Sigmoid colon (tissue), 7 donors: ENCODE measurements around the gene TOP2A. TPM values are rescaled to one million over a fixed set of nuclear protein-coding genes. Genes with fewer than 3 reads are reported as not detected.
A peak's percentile ranks its signal among the peaks of the same experiment; 100 is the strongest.

Experiments used
- DNase-seq: peaks from one replicate; pipeline ENCODE4 v3.0.0-alpha.2; 2019
- H3K27ac ChIP-seq, 4 donors: fragments of 200-600 bp; sonication (generic); one replicate each; pipeline ENCODE4 v1.5.1; 2016 to 2019; ENCODE audit warnings: mild to moderate bottlenecking in 1 of 4
- H3K27me3 ChIP-seq, 3 donors: fragments of 200-600 bp; sonication (generic); one replicate each; pipeline ENCODE4 v1.5.1; 2019; ENCODE audit warnings: mild to moderate bottlenecking in 1 of 3
- H3K36me3 ChIP-seq, 4 donors: fragments of 200-600 bp; sonication (generic); one replicate each; pipeline ENCODE4 v1.5.1; 2016 to 2019
- H3K4me1 ChIP-seq, 4 donors: fragments of 200-600 bp; sonication (generic); one replicate each; pipeline ENCODE4 v1.5.1; 2017 to 2019
- H3K4me3 ChIP-seq, 4 donors: fragments of 200-600 bp; sonication (generic); one replicate each; pipeline ENCODE4 v1.5.1; 2017 to 2019; ENCODE audit warnings: mild to moderate bottlenecking in 2 of 4, moderate library complexity in 1 of 4
- H3K9me3 ChIP-seq, 4 donors: fragments of 200-600 bp in 3 of 4; sonication (generic) in 3 of 4; one replicate each; pipeline versions ENCODE4 v1.5.1 to v1.6.1; 2013 to 2019
- EP300 ChIP-seq, 4 donors: sonication (generic); formaldehyde crosslinking; IDR thresholded peaks; one replicate each; pipeline ENCODE4 v1.6.1; 2017; ENCODE audit warnings: antibody characterized with exemption in 4 of 4
- POLR2A ChIP-seq, 2 donors: fragments of 450-650 bp; IDR thresholded peaks; one replicate each; pipeline ENCODE4 v1.6.1; 2016; ENCODE audit warnings: antibody characterized with exemption in 2 of 2, mild to moderate bottlenecking in 2 of 2, moderate library complexity in 2 of 2
- POLR2AphosphoS5 ChIP-seq, 4 donors: sonication (generic); formaldehyde crosslinking; IDR thresholded peaks; one replicate each; pipeline ENCODE4 v1.6.1; 2017; ENCODE audit warnings: antibody characterized with exemption in 4 of 4
- WGBS, 2 donors: extraction: QIAGEN DNeasy Blood & Tissue Kit; methylation state at CpG; one replicate each; pipeline ENCODE4 v1.1.7; 2013; 5-methylcytosine and 5-hydroxymethylcytosine counted together
- intact Hi-C: fragments of 100-400 bp; cut with DNase I; formaldehyde crosslinking; loops from one replicate; pipeline ENCODE4 v1.15.1; 2023
- polyA plus RNA-seq, 3 donors: library from polyadenylated mRNA; stranded (reverse); fragments of 200-250 nt; gene quantifications; one replicate each; pipeline ENCODE4 v1.2.3, GENCODE V29; 2013
- total RNA-seq, 4 donors: library from RNA; depleted of rRNA; stranded (reverse); fragments of >200 nt; gene quantifications; one replicate each; pipeline ENCODE4 v1.1.0, GENCODE V29; 2016
- TF ChIP-seq, protein P1 (sequence below), 4 experiments: fragments of 450-650 bp in 3 of 4; fragments of 200-600 bp in 1 of 4; IDR thresholded peaks; one replicate each; pipeline ENCODE4 v1.5.1; 2016 to 2019; ENCODE audit warnings: antibody characterized with exemption in 4 of 4, mild to moderate bottlenecking in 3 of 4, moderate library complexity in 2 of 4
- donor health status: healthy with polysubstance abuse.
- donor health status: Bipolar disorder and iron deficiency.
- donor health status: healthy.

TOP2A gene
- total and polyA plus RNA-seq, 7 donors: 0.33 to 28.7 (median 2.1) TPM

DNA sequence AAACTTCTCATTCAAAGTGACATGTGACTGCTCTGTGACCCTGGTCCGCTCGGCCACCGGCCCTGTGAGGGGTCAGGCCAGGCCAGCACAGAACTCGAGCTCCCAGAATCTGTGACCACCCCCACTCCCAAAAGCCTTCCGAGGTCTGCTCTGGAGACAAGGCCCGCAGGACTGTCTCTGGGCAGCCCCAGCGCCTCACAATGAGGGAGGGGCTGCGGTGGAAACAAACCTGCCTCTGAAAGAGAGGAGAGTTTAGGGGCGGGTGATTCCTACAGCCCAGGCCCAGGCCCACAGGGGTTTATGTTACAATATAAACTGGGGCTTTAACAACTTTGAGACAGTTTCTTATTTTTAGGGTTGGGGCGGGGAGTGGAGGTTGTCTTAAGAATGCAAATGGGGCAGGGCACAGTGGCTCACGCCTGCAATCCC lies 45.4 kb upstream of the TOP2A start:
- Histone ChIP-seq H3K4me1 (peaks cover 0 to 59% (median 57%) of the 10 kb centered on the region in 4 donors), H3K27ac (peak overlapping the region; percentile 59 to 94 (median 80))
- WGBS, 2 donors: 50 to 67% methylated on average over 11 of the region's 11 CpGs

GRCh38 chr17:40462343-40463121 lies 44.8 kb upstream of the TOP2A start:
- peak overlapping the region; percentile 59 to 94 (median 80) for H3K27ac ChIP-seq
- H3K4me1 ChIP-seq: peaks cover 0 to 65% (median 63%) of the 10 kb centered on the region in 4 donors
- WGBS, 2 donors: 57 to 72% methylated on average over 9 of the region's 9 CpGs
- TF ChIP-seq EP300 (IDR thresholded peaks at IDR 0.05): no peak
- peak in 2 of 4 donors; percentile 28 to 31 for TF ChIP-seq POLR2AphosphoS5 (IDR thresholded peaks at IDR 0.05)
- DNase-seq: peak; percentile 67
- no peak overlapping the region for H3K4me3 ChIP-seq
- H3K27me3 ChIP-seq: no peaks in the 10 kb centered on the region
- H3K9me3 ChIP-seq: no peaks in the 10 kb centered on the region
- intact Hi-C loops: no loop called here
- H3K36me3 ChIP-seq: peaks cover 0 to 6% (median 0%) of the 10 kb centered on the region in 4 donors

More for the DNA sequence above, 45.4 kb upstream of the TOP2A start:
- Histone ChIP-seq H3K36me3 (peaks cover 0 to under 1% (median 0%) of the 10 kb centered on the region in 4 donors), H3K27me3 (no peaks in the 10 kb centered on the region), H3K9me3 (no peaks in the 10 kb centered on the region), H3K4me3 (no peak overlapping the region)
- intact Hi-C loops: no loop called here
- TF ChIP-seq POLR2AphosphoS5 (IDR thresholded peaks at IDR 0.05): peak in 2 of 4 donors; percentile 33 to 64
- TF ChIP-seq, protein P1, sequence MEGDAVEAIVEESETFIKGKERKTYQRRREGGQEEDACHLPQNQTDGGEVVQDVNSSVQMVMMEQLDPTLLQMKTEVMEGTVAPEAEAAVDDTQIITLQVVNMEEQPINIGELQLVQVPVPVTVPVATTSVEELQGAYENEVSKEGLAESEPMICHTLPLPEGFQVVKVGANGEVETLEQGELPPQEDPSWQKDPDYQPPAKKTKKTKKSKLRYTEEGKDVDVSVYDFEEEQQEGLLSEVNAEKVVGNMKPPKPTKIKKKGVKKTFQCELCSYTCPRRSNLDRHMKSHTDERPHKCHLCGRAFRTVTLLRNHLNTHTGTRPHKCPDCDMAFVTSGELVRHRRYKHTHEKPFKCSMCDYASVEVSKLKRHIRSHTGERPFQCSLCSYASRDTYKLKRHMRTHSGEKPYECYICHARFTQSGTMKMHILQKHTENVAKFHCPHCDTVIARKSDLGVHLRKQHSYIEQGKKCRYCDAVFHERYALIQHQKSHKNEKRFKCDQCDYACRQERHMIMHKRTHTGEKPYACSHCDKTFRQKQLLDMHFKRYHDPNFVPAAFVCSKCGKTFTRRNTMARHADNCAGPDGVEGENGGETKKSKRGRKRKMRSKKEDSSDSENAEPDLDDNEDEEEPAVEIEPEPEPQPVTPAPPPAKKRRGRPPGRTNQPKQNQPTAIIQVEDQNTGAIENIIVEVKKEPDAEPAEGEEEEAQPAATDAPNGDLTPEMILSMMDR (IDR thresholded peaks at IDR 0.05): no peak
- DNase-seq: peak; percentile 66

- TF ChIP-seq EP300 (IDR thresholded peaks at IDR 0.05): no peak
- peak in 2 of 4 donors; percentile 3 to 7 for TF ChIP-seq POLR2AphosphoS5 (IDR thresholded peaks at IDR 0.05)
- Histone ChIP-seq H3K27ac (peak overlapping the region; percentile 59 to 94 (median 80)), H3K4me3 (no peak overlapping the region), H3K27me3 (no peaks in the 10 kb centered on the region), H3K4me1 (peaks cover 0 to 72% (median 70%) of the 10 kb centered on the region in 4 donors), H3K36me3 (peaks cover 0 to 13% (median 3%) of the 10 kb centered on the region in 4 donors), H3K9me3 (no peaks in the 10 kb centered on the region)
- intact Hi-C loops: no loop called here
- peak; percentile 70 for DNase-seq
- WGBS, 2 donors: 68 to 76% methylated on average over 12 of the region's 12 CpGs
Observed at GRCh38 chr17:40461732-40462342, 44.1 kb upstream of the TOP2A start.

DNA sequence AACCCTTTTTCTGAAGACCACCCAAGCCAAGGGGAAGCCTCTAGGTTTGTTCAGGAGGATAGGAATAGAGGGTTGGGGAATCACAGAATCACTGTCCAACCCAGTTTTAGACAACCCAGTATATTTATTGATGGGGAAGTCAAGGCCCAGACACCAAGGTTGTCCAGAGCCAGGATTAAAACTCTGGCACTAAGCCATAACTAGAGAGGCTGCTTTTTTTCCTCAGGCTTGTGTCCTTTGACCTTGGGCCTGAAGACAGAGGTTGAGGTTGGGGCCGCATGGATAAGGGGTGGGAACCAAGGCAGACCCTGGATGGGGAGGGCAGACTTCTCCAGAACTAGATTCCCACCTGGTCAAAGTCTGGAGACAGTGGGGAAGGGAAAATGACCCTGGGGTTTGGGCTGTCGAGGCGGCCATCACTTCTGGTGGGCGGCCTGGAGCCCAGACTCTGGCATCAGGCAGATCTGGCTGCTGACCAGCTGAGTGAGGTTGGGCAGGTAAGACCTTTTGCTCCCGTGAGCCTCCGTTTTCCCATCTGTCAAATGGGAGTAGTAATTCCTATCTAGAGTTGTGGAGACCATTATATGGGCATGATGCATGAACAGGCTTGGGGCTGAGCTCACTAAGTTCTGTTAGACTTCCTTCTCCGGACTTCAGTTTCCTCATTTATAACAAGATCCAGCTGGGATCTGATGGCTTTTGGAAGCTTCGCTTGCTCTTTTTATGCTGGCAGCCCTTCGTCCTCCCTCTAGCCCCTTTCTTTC lies 43.5 kb upstream of the TOP2A start:
- Histone ChIP-seq H3K36me3 (peaks cover 0 to 20% (median 4%) of the 10 kb centered on the region in 4 donors), H3K4me1 (peaks cover 0 to 79% (median 77%) of the 10 kb centered on the region in 4 donors), H3K9me3 (no peaks in the 10 kb centered on the region), H3K27me3 (no peaks in the 10 kb centered on the region), H3K4me3 (no peak overlapping the region), H3K27ac (peak overlapping the region; percentile 59 to 94 (median 80))
- intact Hi-C loops: no loop called here
- TF ChIP-seq POLR2AphosphoS5 (IDR thresholded peaks at IDR 0.05) (peak; percentile 6 to 63 (median 28)), EP300 (IDR thresholded peaks at IDR 0.05) (no peak)
- WGBS, 2 donors: 54 to 81% methylated on average over 9 of the region's 9 CpGs
- peak; percentile 66 for DNase-seq

DNA sequence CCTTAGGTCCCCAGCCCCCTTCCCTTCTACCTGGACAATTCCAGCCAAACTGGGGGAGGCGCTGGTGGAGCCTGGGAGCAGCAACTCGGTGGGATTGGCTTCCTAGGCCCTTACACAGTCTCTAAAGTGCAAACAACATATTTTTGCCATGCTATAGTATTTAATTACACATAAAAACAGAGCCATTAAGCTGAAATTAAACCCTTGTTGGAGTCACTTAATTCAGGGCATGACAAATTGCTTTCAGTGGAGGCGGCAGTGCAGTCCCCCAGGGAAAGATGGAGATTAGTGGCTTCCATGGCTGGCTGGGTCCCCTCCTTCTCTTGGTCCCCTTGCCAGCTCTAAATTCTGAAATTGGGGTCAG lies 42.9 kb upstream of the TOP2A start:
- TF ChIP-seq POLR2AphosphoS5 (IDR thresholded peaks at IDR 0.05) (no peak), EP300 (IDR thresholded peaks at IDR 0.05) (no peak), POLR2A (IDR thresholded peaks at IDR 0.05) (no peak)
- TF ChIP-seq, protein P1 (IDR thresholded peaks at IDR 0.05): no peak
- Histone ChIP-seq H3K36me3 (peaks cover 0 to 26% (median 6%) of the 10 kb centered on the region in 4 donors), H3K9me3 (no peaks in the 10 kb centered on the region), H3K4me3 (no peak overlapping the region), H3K27me3 (no peaks in the 10 kb centered on the region), H3K27ac (peak overlapping the region; percentile 59 to 94 (median 80)), H3K4me1 (peaks cover 0 to 84% (median 82%) of the 10 kb centered on the region in 4 donors)
- intact Hi-C loops: no loop called here
- DNase-seq: no peak
- 62 to 70% methylated on average over 3 of the region's 3 CpGs for WGBS, 2 donors
